HEK293 (cell line): ENCODE results near the gene NATD1.

Experiments
- CTCF ChIA-PET: fragments of 350-600 bp; formaldehyde crosslinking; extraction: SDS; loops from one replicate; lab custom pipeline; 2021; ENCODE audit warnings: antibody characterized with exemption; lab: Yijun Ruan, JAX
- POLR2A ChIA-PET: fragments of 300-600 bp; formaldehyde crosslinking; extraction: SDS; loops from one replicate; lab custom pipeline; 2020; ENCODE audit warnings: antibody characterized with exemption, inconsistent platforms; lab: Yijun Ruan, JAX
- H3K27ac ChIP-seq: fragments of 200-500 bp; sonication (Bioruptor generic); 2 replicates; pipeline ENCODE4 v1.5.1; 2014; ENCODE audit warnings: low read depth, low read length, control low read depth, inconsistent platforms; ENCODE audit errors: extremely low read depth
- H3K36me3 ChIP-seq, 2 experiments: fragments of 200-500 bp in 1 of 2; sonication (Bioruptor generic) in 1 of 2; 1 replicate in 1 of 2; 2 replicates in 1 of 2; pipeline ENCODE4 v1.5.1; 2014 to 2017; ENCODE audit warnings: inconsistent platforms in 2 of 2, low read length in 2 of 2; ENCODE audit not compliant: control insufficient read depth in 2 of 2, insufficient read depth in 1 of 2
- H3K4me1 ChIP-seq: fragments of 200-500 bp; sonication (Bioruptor generic); 2 replicates; pipeline ENCODE4 v1.5.1; 2014; ENCODE audit warnings: mild to moderate bottlenecking, low read length, inconsistent platforms; ENCODE audit not compliant: control insufficient read depth, insufficient read depth
- H3K4me3 ChIP-seq: 2 replicates; pipeline ENCODE4 v1.5.1; 2011; ENCODE audit warnings: low read depth, mild to moderate bottlenecking, control low read depth, low read length, moderate library complexity
- H3K9me3 ChIP-seq: fragments of 200-500 bp; sonication (Bioruptor generic); 2 replicates; pipeline ENCODE4 v1.5.1; 2014; ENCODE audit warnings: low read depth, low read length, inconsistent platforms; ENCODE audit not compliant: control insufficient read depth, insufficient read depth
- HOXC10 ChIP-seq: sonication (generic); formaldehyde crosslinking; IDR thresholded peaks from 2 replicates; pipeline ENCODE4 v1.8.1; 2023; ENCODE audit warnings: mild to moderate bottlenecking, missing genetic modification reagents
- KLF10 ChIP-seq: fragments of 450-650 bp; IDR thresholded peaks from 2 replicates; pipeline ENCODE4 v1.5.1; 2018; ENCODE audit warnings: missing biosample characterization, mild to moderate bottlenecking, missing genetic modification characterization
- MYNN ChIP-seq: fragments of 450-650 bp; formaldehyde crosslinking; IDR thresholded peaks from 2 replicates; pipeline ENCODE4 v1.5.1; 2016; ENCODE audit warnings: missing biosample characterization, missing genetic modification characterization, borderline replicate concordance
- OSR2 ChIP-seq: fragments of 450-650 bp; formaldehyde crosslinking; IDR thresholded peaks from 2 replicates; pipeline ENCODE4 v1.5.1; 2016; ENCODE audit warnings: missing biosample characterization, missing genetic modification characterization
- PRDM10 ChIP-seq: fragments of 450-650 bp; formaldehyde crosslinking; IDR thresholded peaks from 2 replicates; pipeline ENCODE4 v1.5.1; 2016; ENCODE audit warnings: missing biosample characterization, missing genetic modification characterization
- PRDM6 ChIP-seq: fragments of 450-650 bp; formaldehyde crosslinking; IDR thresholded peaks from 2 replicates; pipeline ENCODE4 v1.5.1; 2017; ENCODE audit warnings: missing biosample characterization, missing genetic modification characterization
- ZBTB1 ChIP-seq: fragments of 450-650 bp; formaldehyde crosslinking; IDR thresholded peaks from 2 replicates; pipeline ENCODE4 v1.5.1; 2016; ENCODE audit warnings: missing biosample characterization, missing genetic modification characterization
- ZBTB17 ChIP-seq: fragments of 450-650 bp; formaldehyde crosslinking; IDR thresholded peaks from 2 replicates; pipeline ENCODE4 v1.5.1; 2016; ENCODE audit warnings: missing biosample characterization, missing genetic modification characterization
- ZBTB21 ChIP-seq: fragments of 450-650 bp; formaldehyde crosslinking; IDR thresholded peaks from 2 replicates; pipeline ENCODE4 v1.5.1; 2017; ENCODE audit warnings: missing biosample characterization, missing genetic modification characterization
- ZBTB26 ChIP-seq: fragments of 450-650 bp; formaldehyde crosslinking; optimal IDR thresholded peaks from 2 replicates; pipeline ENCODE3; 2016; ENCODE audit warnings: missing biosample characterization, mild to moderate bottlenecking, missing genetic modification characterization
- ZBTB49 ChIP-seq: fragments of 450-650 bp; formaldehyde crosslinking; IDR thresholded peaks from 2 replicates; pipeline ENCODE4 v1.5.1; 2016; ENCODE audit warnings: missing biosample characterization, missing genetic modification characterization, low read depth
- ZFP3 ChIP-seq: fragments of 450-650 bp; formaldehyde crosslinking; IDR thresholded peaks from 2 replicates; pipeline ENCODE4 v1.5.1; 2016; ENCODE audit warnings: low read depth, missing biosample characterization, missing genetic modification characterization
- ZFP41 ChIP-seq: fragments of 450-650 bp; formaldehyde crosslinking; IDR thresholded peaks from 2 replicates; pipeline ENCODE4 v1.5.1; 2016; ENCODE audit warnings: missing biosample characterization, missing genetic modification characterization, borderline replicate concordance
- ZNF146 ChIP-seq: fragments of 450-650 bp; formaldehyde crosslinking; IDR thresholded peaks from 2 replicates; pipeline ENCODE4 v1.5.1; 2016; ENCODE audit warnings: missing biosample characterization, missing genetic modification characterization
- ZNF2 ChIP-seq: fragments of 450-650 bp; formaldehyde crosslinking; IDR thresholded peaks from 2 replicates; pipeline ENCODE4 v1.5.1; 2016; ENCODE audit warnings: missing biosample characterization, missing genetic modification characterization
- ZNF214 ChIP-seq: fragments of 450-650 bp; formaldehyde crosslinking; IDR thresholded peaks from 2 replicates; pipeline ENCODE4 v1.5.1; 2017; ENCODE audit warnings: missing biosample characterization, mild to moderate bottlenecking, missing genetic modification characterization, borderline replicate concordance
- ZNF23 ChIP-seq: fragments of 450-650 bp; formaldehyde crosslinking; IDR thresholded peaks from 2 replicates; pipeline ENCODE4 v1.5.1; 2016; ENCODE audit warnings: missing biosample characterization, missing genetic modification characterization, borderline replicate concordance
- ZNF311 ChIP-seq: fragments of 450-650 bp; formaldehyde crosslinking; IDR thresholded peaks from 2 replicates; pipeline ENCODE4 v1.5.1; 2017; ENCODE audit warnings: missing biosample characterization, missing genetic modification characterization, borderline replicate concordance
- ZNF394 ChIP-seq: fragments of 450-650 bp; formaldehyde crosslinking; IDR thresholded peaks from 2 replicates; pipeline ENCODE4 v1.5.1; 2016; ENCODE audit warnings: missing biosample characterization, missing genetic modification characterization, mild to moderate bottlenecking, moderate library complexity, borderline replicate concordance
- ZNF433 ChIP-seq: fragments of 450-650 bp; formaldehyde crosslinking; IDR thresholded peaks from 2 replicates; pipeline ENCODE4 v1.5.1; 2016; ENCODE audit warnings: missing biosample characterization, missing genetic modification characterization, low read depth
- ZNF513 ChIP-seq: fragments of 450-650 bp; IDR thresholded peaks from 2 replicates; pipeline ENCODE4 v1.5.1; 2018; ENCODE audit warnings: missing biosample characterization, missing genetic modification characterization
- ZNF548 ChIP-seq: fragments of 450-650 bp; formaldehyde crosslinking; IDR thresholded peaks from 2 replicates; pipeline ENCODE4 v1.5.1; 2016; ENCODE audit warnings: missing biosample characterization, missing genetic modification characterization
- ZNF664 ChIP-seq: fragments of 450-650 bp; formaldehyde crosslinking; IDR thresholded peaks from 2 replicates; pipeline ENCODE4 v1.5.1; 2016; ENCODE audit warnings: missing biosample characterization, missing genetic modification characterization
- ZNF670 ChIP-seq: fragments of 450-650 bp; formaldehyde crosslinking; IDR thresholded peaks from 2 replicates; pipeline ENCODE4 v1.5.1; 2016; ENCODE audit warnings: missing biosample characterization, missing genetic modification characterization, low read depth
- ZNF768 ChIP-seq: fragments of 450-650 bp; formaldehyde crosslinking; IDR thresholded peaks from 2 replicates; pipeline ENCODE4 v1.5.1; 2018; ENCODE audit warnings: missing biosample characterization, mild to moderate bottlenecking, missing genetic modification characterization

Gene NATD1

GRCh38 chr17:21298056-21298982 is 45.1 kb upstream of the NATD1 start:
- ChIA-PET POLR2A (no interaction called here), CTCF (interaction anchor here (1.6 kb wide), 1 partner anchor 214 kb away, joined by 10 read pairs; no protein-coding TSS in a partner anchor)
- TF ChIP-seq ZNF394 (tag by site-specific recombination) (no peak), ZBTB1 (tag by site-specific recombination) (no peak), ZNF513 (tag by site-specific recombination) (no peak), ZNF664 (tag by site-specific recombination) (no peak), ZNF548 (tag by site-specific recombination) (no peak), ZNF2 (tag by site-specific recombination) (no peak), OSR2 (tag by site-specific recombination) (no peak), ZFP3 (no peak), ZNF670 (no peak), ZBTB17 (tag by site-specific recombination) (no peak), ZNF311 (tag by site-specific recombination) (no peak), ZNF768 (tag by site-specific recombination) (no peak), PRDM6 (tag by site-specific recombination) (no peak), ZNF146 (tag by site-specific recombination) (no peak), HOXC10 (no peak), KLF10 (tag by site-specific recombination) (no peak), MYNN (tag by site-specific recombination) (no peak), ZNF433 (tag by site-specific recombination) (no peak), ZBTB21 (tag by site-specific recombination) (no peak), ZNF23 (tag by site-specific recombination) (no peak)
- Histone ChIP-seq H3K4me3 (no peak overlapping the region), H3K4me1 (no peaks in the 10 kb centered on the region), H3K27ac (no peak overlapping the region), H3K36me3 (peaks cover 10 to 74% of the 10 kb centered on the region in 2 experiments; a peak in 2 of 3 replicates), H3K9me3 (no peaks in the 10 kb centered on the region)

- POLR2A ChIA-PET: interaction anchor here (0.5 kb wide), 1 partner anchor 20 kb away, joined by 3 read pairs; no protein-coding TSS in a partner anchor
- Histone ChIP-seq H3K4me1 (no peaks in the 10 kb centered on the region), H3K27ac (no peak overlapping the region), H3K36me3 (peaks cover 7 to 74% of the 10 kb centered on the region in 2 experiments; a peak in 2 of 3 replicates), H3K9me3 (no peaks in the 10 kb centered on the region), H3K4me3 (no peak overlapping the region)
- TF ChIP-seq PRDM10: no peak
- no peak for TF ChIP-seq ZBTB26 (tag by site-specific recombination)
- no peak for TF ChIP-seq ZBTB49 (tag by site-specific recombination)
- TF ChIP-seq ZFP41 (tag by site-specific recombination): no peak
- TF ChIP-seq ZNF214: no peak
- CTCF ChIA-PET: no interaction called here
Measured at GRCh38 chr17:21297597-21297996, 44.4 kb upstream of the NATD1 start.
